ENCODE measurements around the gene SLC25A42. TPM values are rescaled to one million over a fixed set of nuclear protein-coding genes. Genes with fewer than 3 reads are reported as not detected.

SLC25A42 gene
- total and polyA plus RNA-seq, 2 donors (not counting 1 experiment from before 2014, with no cell fraction given) = 36.5 to 83.9 TPM

DNA sequence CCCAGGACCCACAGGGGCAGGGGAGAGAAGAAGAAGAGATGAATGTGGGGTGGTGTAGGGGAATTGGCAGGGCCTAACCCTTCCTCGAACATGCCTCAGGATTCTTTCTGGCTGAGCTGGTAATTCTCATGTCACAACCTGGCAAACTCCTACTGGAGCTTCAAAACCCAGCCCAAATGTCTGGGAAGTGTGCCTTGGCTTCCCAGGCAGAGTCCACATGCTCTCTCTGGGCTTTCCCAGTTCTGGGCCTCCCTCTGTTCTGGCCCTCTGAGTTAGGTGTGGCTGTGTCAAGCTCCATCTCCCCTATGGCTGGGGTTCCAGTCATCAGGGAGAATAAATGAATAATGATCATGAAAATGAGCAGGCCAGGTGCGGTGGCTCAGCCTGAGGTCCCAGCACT lies 85.6 kb downstream of the SLC25A42 start:
- Mint-ChIP-seq H3K9me3 (ENCODE audit: insufficient read depth) (no peaks in the 10 kb centered on the region), H3K4me3 (no peak overlapping the region), H3K27ac (no peak overlapping the region), H3K27me3 (no peaks in the 10 kb centered on the region), H3K4me1 (peaks cover 30% of the 10 kb centered on the region)
- ChIA-PET CTCF (interaction anchor here (2.3 to 10.8 kb wide), 2 partner anchors 24 to 76 kb away, joined by 8 to 285 read pairs; partner anchors contain the start of gene MEF2B), POLR2A (no interaction called here)
- WGBS (ENCODE audit: insufficient coverage) = 100% methylated on average over 2 of the region's 2 CpGs
- no peak overlapping the region for H3K27ac ChIP-seq (ENCODE audit: low read length in 2 of 2)
- no peak overlapping the region for H3K4me2 ChIP-seq (replicated peaks; ENCODE audit: low read depth, low read length, poor library complexity, severe bottlenecking)
- H2AFZ ChIP-seq (ENCODE audit: insufficient read depth, low read depth, low read length, poor library complexity, severe bottlenecking) = no peak overlapping the region
- no peaks in the 10 kb centered on the region for H4K20me1 ChIP-seq (ENCODE audit: control insufficient read depth, insufficient read depth, low read length, poor library complexity, severe bottlenecking)
- TF ChIP-seq, protein P1, sequence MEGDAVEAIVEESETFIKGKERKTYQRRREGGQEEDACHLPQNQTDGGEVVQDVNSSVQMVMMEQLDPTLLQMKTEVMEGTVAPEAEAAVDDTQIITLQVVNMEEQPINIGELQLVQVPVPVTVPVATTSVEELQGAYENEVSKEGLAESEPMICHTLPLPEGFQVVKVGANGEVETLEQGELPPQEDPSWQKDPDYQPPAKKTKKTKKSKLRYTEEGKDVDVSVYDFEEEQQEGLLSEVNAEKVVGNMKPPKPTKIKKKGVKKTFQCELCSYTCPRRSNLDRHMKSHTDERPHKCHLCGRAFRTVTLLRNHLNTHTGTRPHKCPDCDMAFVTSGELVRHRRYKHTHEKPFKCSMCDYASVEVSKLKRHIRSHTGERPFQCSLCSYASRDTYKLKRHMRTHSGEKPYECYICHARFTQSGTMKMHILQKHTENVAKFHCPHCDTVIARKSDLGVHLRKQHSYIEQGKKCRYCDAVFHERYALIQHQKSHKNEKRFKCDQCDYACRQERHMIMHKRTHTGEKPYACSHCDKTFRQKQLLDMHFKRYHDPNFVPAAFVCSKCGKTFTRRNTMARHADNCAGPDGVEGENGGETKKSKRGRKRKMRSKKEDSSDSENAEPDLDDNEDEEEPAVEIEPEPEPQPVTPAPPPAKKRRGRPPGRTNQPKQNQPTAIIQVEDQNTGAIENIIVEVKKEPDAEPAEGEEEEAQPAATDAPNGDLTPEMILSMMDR (IDR thresholded peaks at IDR 0.05) = no peak
- TF ChIP-seq EZH2 (IDR thresholded peaks at IDR 0.05; ENCODE audit: borderline replicate concordance, insufficient read depth, low read depth, low read length, poor library complexity, severe bottlenecking) = no peak
- ATAC-seq (ENCODE audit: low read depth) (no peak), DNase-seq (no peak)
- H3K36me3 ChIP-seq (replicated peaks in 1 of 2; ENCODE audit: control extremely low read depth in 1 of 2, control insufficient read depth in 1 of 2, extremely low read depth in 1 of 2, insufficient read depth in 2 of 2, low read length in 1 of 2) = peaks cover 4 to 15% of the 10 kb centered on the region in 2 experiments
- H3K9ac ChIP-seq (ENCODE audit: low read length) = no peak overlapping the region
- H3K4me3 ChIP-seq (ENCODE audit: control extremely low read depth in 1 of 5, extremely low read depth in 1 of 5, insufficient read depth in 1 of 5, low read depth in 2 of 5, low read length in 4 of 5) = no peak overlapping the region
- H3K4me1 ChIP-seq (ENCODE audit: control insufficient read depth in 2 of 2, insufficient read depth in 2 of 2, low read length in 2 of 2) = peaks cover 14 to 25% of the 10 kb centered on the region in 2 donors
- H3K9me3 ChIP-seq (ENCODE audit: control extremely low read depth in 1 of 3, control insufficient read depth in 2 of 3, insufficient read depth in 1 of 3, low read length in 2 of 3) = no peaks in the 10 kb centered on the region
- no peaks in the 10 kb centered on the region for H3K79me2 ChIP-seq (ENCODE audit: control insufficient read depth, insufficient read depth, low read length)
- intact Hi-C loops (cut with micrococcal nuclease) = no loop called here
- H3K27me3 ChIP-seq (replicated peaks in 1 of 4; ENCODE audit: control extremely low read depth in 1 of 4, control insufficient read depth in 3 of 4, insufficient read depth in 4 of 4, low read length in 3 of 4) = no peaks in the 10 kb centered on the region

DNA sequence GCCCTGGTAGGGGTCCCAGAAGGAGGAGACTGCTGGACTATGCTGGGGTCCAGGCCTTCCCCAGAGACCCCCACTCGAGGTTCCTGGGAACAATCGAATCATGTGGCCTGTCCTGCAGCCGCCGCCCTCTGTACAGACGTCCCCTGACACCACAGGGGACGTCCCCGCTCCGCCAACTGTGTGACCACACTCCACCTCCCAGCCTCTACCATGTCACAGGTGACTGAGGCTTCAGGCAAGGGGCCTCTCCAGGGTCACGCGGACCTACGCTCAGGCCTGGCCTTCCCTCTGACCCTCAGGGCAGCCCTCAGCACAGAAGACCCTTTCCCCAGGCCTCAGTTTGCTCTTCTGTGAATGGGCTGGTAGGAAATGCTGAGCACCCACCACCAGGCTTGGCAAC lies 87.6 kb downstream of the SLC25A42 start:
- Histone ChIP-seq H3K36me3 (replicated peaks in 1 of 2; ENCODE audit: control extremely low read depth in 1 of 2, control insufficient read depth in 1 of 2, extremely low read depth in 1 of 2, insufficient read depth in 2 of 2, low read length in 1 of 2) (peaks cover 4 to 14% of the 10 kb centered on the region in 2 experiments), H3K79me2 (ENCODE audit: control insufficient read depth, insufficient read depth, low read length) (no peaks in the 10 kb centered on the region), H3K27me3 (replicated peaks in 1 of 4; ENCODE audit: control extremely low read depth in 1 of 4, control insufficient read depth in 3 of 4, insufficient read depth in 4 of 4, low read length in 3 of 4) (no peaks in the 10 kb centered on the region), H2AFZ (ENCODE audit: insufficient read depth, low read depth, low read length, poor library complexity, severe bottlenecking) (no peak overlapping the region), H3K4me1 (ENCODE audit: control insufficient read depth in 2 of 2, insufficient read depth in 2 of 2, low read length in 2 of 2) (peaks cover 22 to 30% of the 10 kb centered on the region in 2 donors), H3K27ac (ENCODE audit: low read length in 2 of 2) (no peak overlapping the region), H3K9me3 (ENCODE audit: control extremely low read depth in 1 of 3, control insufficient read depth in 2 of 3, insufficient read depth in 1 of 3, low read length in 2 of 3) (peaks cover 0 to 6% (median 6%) of the 10 kb centered on the region in 3 donors), H3K4me3 (ENCODE audit: control extremely low read depth in 1 of 5, extremely low read depth in 1 of 5, insufficient read depth in 1 of 5, low read depth in 2 of 5, low read length in 4 of 5) (no peak overlapping the region), H3K4me2 (replicated peaks; ENCODE audit: low read depth, low read length, poor library complexity, severe bottlenecking) (peak overlapping the region; percentile 50), H4K20me1 (ENCODE audit: control insufficient read depth, insufficient read depth, low read length, poor library complexity, severe bottlenecking) (no peaks in the 10 kb centered on the region), H3K9ac (ENCODE audit: low read length) (no peak overlapping the region)
- H3K4me3 Mint-ChIP-seq = no peak overlapping the region
- H3K9me3 Mint-ChIP-seq (ENCODE audit: insufficient read depth) = peaks cover 3% of the 10 kb centered on the region
- H3K27me3 Mint-ChIP-seq = no peaks in the 10 kb centered on the region
- TF ChIP-seq, protein P1 (IDR thresholded peaks at IDR 0.05) = no peak
- no peak for TF ChIP-seq EZH2 (IDR thresholded peaks at IDR 0.05; ENCODE audit: borderline replicate concordance, insufficient read depth, low read depth, low read length, poor library complexity, severe bottlenecking)
- peak; percentile 52 for DNase-seq
- WGBS (ENCODE audit: insufficient coverage) = 38% methylated on average over 11 of the region's 11 CpGs
- ChIA-PET POLR2A (no interaction called here), CTCF (interaction anchor here (1.8 kb wide), 1 partner anchor 22 kb away, joined by 8 read pairs; no protein-coding TSS in a partner anchor)
- H3K4me1 Mint-ChIP-seq = peaks cover 43% of the 10 kb centered on the region
- intact Hi-C loops (cut with micrococcal nuclease) = no loop called here
- ATAC-seq (ENCODE audit: low read depth) = peak; percentile 76
- peak overlapping the region; percentile 59 for H3K27ac Mint-ChIP-seq
